Measurements from ENCODE around the gene ADAMTS2. TPM values are rescaled to one million over a fixed set of nuclear protein-coding genes. Genes with fewer than 3 reads are reported as not detected.

The ADAMTS2 gene
- total RNA-seq, 1 donor from 2014 or later, result not detected

DNA sequence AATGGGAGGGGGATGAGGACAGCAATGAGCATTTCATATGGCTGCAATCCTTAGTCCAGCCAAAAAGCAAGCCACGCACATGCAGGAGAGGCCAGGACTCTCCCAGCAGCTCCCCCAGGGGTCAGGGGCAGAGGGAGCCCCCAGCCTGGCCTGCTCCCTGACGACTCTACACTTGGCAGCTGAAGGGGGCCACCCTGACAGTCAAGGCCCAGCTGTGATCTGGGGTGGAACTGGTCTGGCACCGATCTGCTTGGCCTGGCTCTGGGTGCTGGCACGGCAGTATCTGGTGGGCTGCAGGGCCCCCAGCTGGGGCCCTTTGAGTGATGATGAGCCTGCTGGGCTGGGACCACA is 118.1 kb downstream of the ADAMTS2 start:
- no peak overlapping the region for H3K27ac Mint-ChIP-seq
- intact Hi-C loops (cut with micrococcal nuclease), result no loop called here
- TF ChIP-seq, protein P1, sequence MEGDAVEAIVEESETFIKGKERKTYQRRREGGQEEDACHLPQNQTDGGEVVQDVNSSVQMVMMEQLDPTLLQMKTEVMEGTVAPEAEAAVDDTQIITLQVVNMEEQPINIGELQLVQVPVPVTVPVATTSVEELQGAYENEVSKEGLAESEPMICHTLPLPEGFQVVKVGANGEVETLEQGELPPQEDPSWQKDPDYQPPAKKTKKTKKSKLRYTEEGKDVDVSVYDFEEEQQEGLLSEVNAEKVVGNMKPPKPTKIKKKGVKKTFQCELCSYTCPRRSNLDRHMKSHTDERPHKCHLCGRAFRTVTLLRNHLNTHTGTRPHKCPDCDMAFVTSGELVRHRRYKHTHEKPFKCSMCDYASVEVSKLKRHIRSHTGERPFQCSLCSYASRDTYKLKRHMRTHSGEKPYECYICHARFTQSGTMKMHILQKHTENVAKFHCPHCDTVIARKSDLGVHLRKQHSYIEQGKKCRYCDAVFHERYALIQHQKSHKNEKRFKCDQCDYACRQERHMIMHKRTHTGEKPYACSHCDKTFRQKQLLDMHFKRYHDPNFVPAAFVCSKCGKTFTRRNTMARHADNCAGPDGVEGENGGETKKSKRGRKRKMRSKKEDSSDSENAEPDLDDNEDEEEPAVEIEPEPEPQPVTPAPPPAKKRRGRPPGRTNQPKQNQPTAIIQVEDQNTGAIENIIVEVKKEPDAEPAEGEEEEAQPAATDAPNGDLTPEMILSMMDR (IDR thresholded peaks at IDR 0.05), result no peak
- no peaks in the 10 kb centered on the region for H3K36me3 Mint-ChIP-seq (ENCODE audit: low read depth)
- H3K9me3 Mint-ChIP-seq, result peaks cover 12% of the 10 kb centered on the region
- ATAC-seq (ENCODE audit: low read depth) (no peak), DNase-seq (no peak)
- peaks cover 1% of the 10 kb centered on the region for H3K27me3 Mint-ChIP-seq
- no peak overlapping the region for H3K4me3 Mint-ChIP-seq
- H3K4me1 Mint-ChIP-seq, result no peaks in the 10 kb centered on the region
- POLR2A ChIA-PET, result no interaction called here
- CTCF ChIA-PET, result no interaction called here

DNA sequence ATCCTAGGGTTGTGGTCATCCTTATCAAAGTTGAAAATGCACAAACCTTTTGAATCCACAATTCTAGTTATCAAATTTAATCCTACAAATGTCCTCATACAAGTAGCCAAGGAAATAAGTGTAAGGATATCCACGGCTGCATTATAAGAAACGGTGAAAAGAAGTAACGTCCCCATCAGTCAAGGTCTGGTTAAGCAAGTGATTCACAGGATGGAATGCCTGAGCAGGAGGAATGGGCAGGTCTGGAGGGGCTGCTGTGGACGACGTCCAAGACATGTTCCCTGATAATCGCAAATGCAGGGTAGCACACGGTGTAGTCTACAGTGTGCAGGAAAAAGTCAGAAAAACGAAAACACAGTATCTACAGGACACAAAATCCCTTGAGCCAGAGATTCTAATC is 118.6 kb downstream of the ADAMTS2 start:
- ATAC-seq (ENCODE audit: low read depth), result no peak
- no peak for DNase-seq
- ChIA-PET CTCF (no interaction called here), POLR2A (no interaction called here)
- Mint-ChIP-seq H3K4me1 (no peaks in the 10 kb centered on the region), H3K27me3 (no peaks in the 10 kb centered on the region), H3K9me3 (peaks cover 12% of the 10 kb centered on the region), H3K36me3 (ENCODE audit: low read depth) (no peaks in the 10 kb centered on the region), H3K27ac (no peak overlapping the region), H3K4me3 (no peak overlapping the region)
- intact Hi-C loops (cut with micrococcal nuclease), result no loop called here
- TF ChIP-seq, protein P1 (IDR thresholded peaks at IDR 0.05), result no peak

DNA sequence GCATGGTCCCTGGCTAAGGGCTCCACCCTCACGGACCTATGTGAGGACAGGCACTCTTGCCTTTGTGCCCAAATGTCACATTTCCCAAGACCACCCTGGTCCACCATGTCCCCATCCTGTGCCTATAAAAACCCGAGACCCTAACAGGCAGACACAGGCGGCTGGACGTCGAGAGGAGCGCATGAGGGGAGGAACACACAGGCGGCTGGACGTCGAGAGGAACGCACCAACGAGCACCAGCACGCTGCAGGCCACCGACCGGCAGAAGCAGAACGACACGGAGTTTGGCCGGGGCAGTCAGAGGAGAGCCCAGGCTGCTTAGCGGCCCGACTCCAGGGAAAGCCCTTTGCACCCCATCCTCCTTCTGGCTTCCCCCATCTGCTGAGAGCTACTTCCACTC is 119.9 kb downstream of the ADAMTS2 start:
- Mint-ChIP-seq H3K27me3 (no peaks in the 10 kb centered on the region), H3K9me3 (peaks cover 12% of the 10 kb centered on the region), H3K4me1 (no peaks in the 10 kb centered on the region), H3K4me3 (no peak overlapping the region), H3K36me3 (ENCODE audit: low read depth) (no peaks in the 10 kb centered on the region), H3K27ac (no peak overlapping the region)
- TF ChIP-seq, protein P1 (IDR thresholded peaks at IDR 0.05), result no peak
- DNase-seq (no peak), ATAC-seq (ENCODE audit: low read depth) (no peak)
- intact Hi-C loops (cut with micrococcal nuclease), result no loop called here
- POLR2A ChIA-PET, result no interaction called here
- CTCF ChIA-PET, result no interaction called here

DNA sequence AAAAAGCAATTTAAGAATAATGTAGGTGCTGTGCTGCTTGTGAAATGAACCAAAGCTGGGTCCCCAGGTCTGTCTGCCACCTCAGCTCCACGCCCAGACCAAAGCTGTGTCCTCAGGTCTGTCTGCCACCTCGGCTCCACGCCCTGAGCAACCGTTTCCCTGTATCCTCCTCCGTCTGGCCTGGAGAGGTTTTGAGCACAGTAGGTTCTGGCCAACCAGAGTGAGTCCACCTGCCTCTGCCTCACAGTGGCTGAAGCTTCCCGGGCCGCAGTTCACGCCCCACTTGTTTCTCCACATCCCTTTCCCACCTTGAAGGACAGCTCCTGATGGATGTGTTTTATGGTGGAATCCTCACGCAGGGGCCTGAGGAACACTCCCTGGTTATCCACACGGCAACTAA is 120.5 kb downstream of the ADAMTS2 start:
- POLR2A ChIA-PET, result no interaction called here
- H3K27ac Mint-ChIP-seq, result no peak overlapping the region
- TF ChIP-seq, protein P1 (IDR thresholded peaks at IDR 0.05), result no peak
- no peak for ATAC-seq (ENCODE audit: low read depth)
- H3K4me3 Mint-ChIP-seq, result no peak overlapping the region
- H3K27me3 Mint-ChIP-seq, result no peaks in the 10 kb centered on the region
- DNase-seq, result no peak
- H3K4me1 Mint-ChIP-seq, result no peaks in the 10 kb centered on the region
- peaks cover 12% of the 10 kb centered on the region for H3K9me3 Mint-ChIP-seq
- intact Hi-C loops (cut with micrococcal nuclease), result no loop called here
- no peaks in the 10 kb centered on the region for H3K36me3 Mint-ChIP-seq (ENCODE audit: low read depth)
- CTCF ChIA-PET, result no interaction called here

DNA sequence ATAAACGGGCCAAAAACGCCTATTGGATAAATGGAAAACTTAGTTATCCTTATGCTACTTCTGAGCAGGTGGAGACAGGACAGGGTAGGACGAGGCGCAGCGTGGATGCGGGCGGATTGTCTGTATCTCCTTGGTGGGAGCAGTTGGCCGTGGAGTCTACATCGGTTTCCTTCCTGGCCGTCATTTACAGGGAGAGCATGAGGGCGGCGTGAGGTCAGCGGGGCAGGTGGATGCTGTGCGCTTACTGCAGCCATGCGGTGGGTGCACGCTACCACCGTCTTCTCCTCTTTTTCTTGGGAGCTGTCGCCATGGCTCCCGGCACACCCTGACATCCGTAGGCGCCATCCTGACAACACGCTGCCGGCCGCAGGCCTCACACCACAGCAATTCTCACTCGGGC is 121.3 kb downstream of the ADAMTS2 start:
- Mint-ChIP-seq H3K27me3 (no peaks in the 10 kb centered on the region), H3K4me3 (no peak overlapping the region), H3K36me3 (ENCODE audit: low read depth) (no peaks in the 10 kb centered on the region), H3K4me1 (no peaks in the 10 kb centered on the region), H3K9me3 (peaks cover 12% of the 10 kb centered on the region), H3K27ac (no peak overlapping the region)
- ATAC-seq (ENCODE audit: low read depth) (no peak), DNase-seq (no peak)
- CTCF ChIA-PET, result no interaction called here
- TF ChIP-seq, protein P1 (IDR thresholded peaks at IDR 0.05), result no peak
- POLR2A ChIA-PET, result no interaction called here
- intact Hi-C loops (cut with micrococcal nuclease), result no loop called here

Measured in activated B cell treated with CpG ODN at 0.5 μM for 24 hours (primary cell).